HG03521 (cell line): ENCODE data around the gene ABTB1.
"Not testable (repeated sequence)": the region's sequence is repeated elsewhere in the genome, so short reads cannot be mapped to it uniquely, and the experiment has no call there.

Experiments
- ATAC-seq: cut with Tn5 transposase; IDR thresholded peaks from one replicate; pipeline ENCODE4 v1.9.1; 2021; ENCODE audit warnings: mild to moderate bottlenecking, moderate library complexity; ENCODE audit not compliant: unreplicated experiment

Gene ABTB1

DNA sequence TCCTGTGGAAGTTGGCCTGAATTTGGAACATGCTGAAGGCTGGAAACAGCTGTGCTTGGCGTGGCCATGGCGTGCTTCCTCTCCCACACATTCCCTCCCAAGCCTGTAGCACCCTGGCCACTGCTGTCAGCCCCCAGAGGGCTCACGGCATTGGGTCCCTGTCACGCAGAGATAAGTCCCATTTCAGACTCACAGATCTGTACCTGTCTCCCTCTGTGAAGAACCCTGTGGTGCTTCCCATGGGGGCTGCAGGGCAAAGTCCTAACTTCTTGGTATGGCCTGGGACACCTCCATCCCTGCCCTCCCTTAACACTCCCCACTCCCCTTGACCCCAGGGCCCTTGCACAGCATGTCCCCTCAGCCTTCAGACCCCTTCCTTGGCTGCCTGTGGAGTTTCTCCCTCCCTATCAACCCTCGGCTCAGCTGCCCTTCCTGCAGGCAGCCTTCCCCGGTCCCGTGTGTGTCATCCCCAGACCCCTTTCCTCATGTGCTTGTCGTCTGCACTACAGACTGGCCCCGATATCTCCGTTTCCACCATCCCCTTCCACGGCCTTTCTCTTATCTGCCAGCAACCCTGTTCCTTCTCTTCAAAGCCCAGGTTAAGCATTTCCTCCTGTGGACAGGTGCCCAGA lies 28.6 kb downstream of the ABTB1 start:
- ATAC-seq, result no peak

DNA sequence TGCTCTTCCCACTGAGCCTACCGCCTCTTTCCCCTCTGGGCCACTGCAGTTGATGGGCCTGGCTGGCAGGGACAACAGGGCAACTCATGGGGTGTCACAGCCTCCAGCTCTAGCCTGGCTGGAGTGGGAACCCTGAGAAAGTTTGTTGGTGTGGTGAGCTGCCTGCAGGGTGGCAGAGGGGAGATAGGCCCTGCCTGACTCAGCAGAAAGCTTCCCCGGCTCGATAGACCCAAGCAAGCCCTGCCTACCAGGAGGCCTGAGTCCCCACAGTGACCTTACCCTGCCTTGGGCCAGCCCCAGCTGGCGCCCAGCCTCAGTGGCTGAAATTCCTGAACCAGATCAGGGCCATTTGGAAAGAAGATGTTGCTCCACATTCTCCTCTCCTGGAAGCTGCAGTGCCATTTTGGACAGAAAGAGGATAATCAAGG lies 29.4 kb downstream of the ABTB1 start:
- ATAC-seq, result no peak

DNA sequence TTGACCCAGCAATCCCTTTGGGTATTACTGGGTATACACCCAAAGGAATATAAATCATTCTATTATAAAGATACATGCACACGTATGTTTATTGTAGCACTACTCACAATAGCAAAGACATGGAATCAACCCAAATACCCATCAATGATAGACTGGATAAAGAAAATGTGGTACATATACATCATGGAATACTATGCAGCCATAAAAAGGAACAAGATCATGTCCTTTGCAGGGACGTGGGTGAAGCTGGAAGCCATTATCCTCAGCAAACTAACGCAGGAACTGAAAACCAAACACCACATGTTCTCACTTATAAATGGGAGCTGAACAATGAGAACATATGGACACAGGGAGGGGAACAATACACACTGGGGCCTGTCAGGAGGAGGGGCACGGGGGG lies 32.1 kb downstream of the ABTB1 start:
- not testable (repeated sequence) for ATAC-seq

DNA sequence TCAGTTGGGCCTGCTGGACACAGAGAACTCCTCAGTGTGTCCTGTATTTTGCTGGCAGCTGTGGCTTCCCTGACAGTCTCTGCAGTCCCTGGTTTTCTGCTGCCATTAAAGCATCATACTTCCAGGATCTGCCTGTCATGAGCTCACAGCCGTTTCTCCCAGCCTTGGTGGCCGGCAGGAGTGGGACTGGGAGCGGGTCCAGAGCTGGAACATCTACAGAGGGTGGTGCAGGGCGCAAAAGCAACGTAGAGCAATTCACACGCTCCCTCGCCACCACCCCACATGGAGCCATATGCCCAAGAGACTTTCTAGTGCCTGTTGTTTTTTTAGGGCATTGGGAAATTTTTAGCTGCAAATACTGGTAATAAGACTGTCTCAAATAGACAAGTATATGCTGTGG lies 33.6 kb downstream of the ABTB1 start:
- ATAC-seq, result no peak

DNA sequence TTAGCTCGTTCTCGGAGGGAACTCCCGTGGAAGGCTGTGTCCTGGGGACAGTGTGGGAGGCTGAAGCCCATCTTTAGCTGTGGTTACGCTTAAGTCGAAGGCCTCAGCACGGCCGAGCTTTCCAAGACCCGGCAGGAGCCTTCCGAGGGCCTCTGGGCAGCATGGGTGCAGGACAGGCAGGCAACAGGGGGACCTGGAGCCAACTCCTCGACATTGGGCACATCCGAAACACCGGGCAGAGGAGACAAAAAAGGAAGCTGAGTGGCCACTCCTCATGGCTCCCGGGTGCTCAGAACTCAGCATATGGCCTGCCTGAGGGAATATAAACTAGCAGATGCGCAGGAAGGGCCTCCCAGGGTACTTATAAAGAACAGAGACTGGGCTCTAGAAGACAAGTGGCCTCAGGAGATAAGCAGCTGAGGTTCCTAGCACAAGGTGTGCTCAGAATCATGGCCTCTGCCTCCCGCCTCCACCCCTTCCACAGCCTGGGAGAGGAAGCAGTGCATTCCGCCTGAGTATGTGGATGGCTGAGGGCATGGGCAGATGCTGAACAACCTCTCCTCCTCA lies 34.1 kb downstream of the ABTB1 start:
- ATAC-seq, result no peak

DNA sequence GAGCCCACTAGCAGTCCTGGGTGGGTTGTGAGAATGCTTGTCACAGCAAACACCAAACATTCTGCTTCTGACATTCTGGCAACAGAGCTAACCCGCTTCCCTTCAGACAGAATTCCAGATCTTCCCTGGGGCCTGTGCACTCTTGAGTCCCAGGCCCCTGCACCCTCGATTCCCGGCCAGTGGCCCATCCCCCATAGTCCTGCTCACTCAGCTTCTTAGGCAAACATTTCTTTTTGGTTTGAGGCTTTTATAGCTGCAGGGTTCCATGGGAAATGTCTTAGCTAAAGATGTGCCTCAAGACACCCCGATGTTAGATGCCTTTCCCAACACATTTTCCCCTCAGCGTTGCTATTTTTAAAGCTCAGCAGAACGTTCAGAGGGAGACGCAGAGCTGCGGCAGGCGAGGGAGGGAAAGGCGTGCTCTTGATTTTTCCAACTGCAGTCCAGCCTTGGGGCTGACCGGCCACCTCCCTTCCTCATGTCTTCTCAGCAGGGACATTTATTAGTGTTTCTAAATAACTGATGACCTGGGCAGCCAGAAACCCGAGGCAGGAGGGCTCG lies 35.2 kb downstream of the ABTB1 start:
- no peak for ATAC-seq

DNA sequence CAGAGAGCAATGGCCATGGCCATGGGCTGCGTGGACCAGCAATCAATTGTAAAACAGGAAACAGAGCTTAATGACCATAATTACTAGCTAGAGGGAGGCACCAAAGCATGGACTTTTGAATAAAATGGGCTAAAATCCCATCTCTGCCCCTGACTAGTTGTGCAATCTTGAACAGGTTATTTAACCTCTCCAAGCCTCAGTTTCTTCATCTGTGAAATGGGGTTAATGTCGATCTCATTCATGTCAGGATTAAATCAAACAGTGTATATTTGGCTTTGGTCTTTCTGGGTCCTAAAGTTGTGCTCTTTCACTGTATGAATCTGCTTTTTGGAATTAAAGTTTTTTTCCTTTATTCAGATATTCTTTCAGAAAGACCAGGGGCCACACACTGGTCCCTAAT lies 36.1 kb downstream of the ABTB1 start:
- ATAC-seq, result no peak

DNA sequence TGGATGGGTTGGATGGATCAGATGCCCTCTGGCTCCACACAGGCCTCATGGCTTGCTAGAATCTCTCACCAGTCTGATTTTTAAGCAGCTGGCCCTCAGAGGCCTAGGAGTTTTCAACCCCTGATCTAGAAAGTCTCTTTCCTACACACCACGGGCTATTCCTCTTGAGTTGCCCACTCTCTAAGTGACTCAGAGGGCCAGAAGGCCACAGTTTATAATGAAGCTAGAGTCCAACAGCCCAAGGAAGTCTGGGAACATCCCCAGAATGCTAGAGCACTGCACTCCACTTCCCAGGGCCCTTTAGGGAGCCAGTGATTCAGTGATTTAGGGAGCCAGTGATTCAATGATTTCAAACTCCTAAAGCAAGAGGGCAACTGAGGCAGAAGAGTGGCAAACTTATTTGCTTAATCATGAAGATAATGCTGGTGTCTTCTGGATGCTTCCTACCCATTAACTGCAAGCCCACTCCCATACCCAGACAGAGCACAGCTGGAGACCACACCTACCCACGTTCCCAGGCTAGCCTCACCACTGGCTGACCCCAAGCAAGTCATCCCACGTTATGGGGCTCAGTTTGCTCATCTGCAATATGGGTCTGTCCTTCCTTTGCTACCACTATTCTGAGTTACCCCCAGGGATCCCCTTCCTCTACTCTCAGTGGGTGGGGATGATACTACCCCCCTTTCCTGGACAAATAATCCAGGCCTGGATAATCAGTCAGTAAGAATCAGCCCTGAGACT lies 36.7 kb downstream of the ABTB1 start:
- no peak for ATAC-seq

DNA sequence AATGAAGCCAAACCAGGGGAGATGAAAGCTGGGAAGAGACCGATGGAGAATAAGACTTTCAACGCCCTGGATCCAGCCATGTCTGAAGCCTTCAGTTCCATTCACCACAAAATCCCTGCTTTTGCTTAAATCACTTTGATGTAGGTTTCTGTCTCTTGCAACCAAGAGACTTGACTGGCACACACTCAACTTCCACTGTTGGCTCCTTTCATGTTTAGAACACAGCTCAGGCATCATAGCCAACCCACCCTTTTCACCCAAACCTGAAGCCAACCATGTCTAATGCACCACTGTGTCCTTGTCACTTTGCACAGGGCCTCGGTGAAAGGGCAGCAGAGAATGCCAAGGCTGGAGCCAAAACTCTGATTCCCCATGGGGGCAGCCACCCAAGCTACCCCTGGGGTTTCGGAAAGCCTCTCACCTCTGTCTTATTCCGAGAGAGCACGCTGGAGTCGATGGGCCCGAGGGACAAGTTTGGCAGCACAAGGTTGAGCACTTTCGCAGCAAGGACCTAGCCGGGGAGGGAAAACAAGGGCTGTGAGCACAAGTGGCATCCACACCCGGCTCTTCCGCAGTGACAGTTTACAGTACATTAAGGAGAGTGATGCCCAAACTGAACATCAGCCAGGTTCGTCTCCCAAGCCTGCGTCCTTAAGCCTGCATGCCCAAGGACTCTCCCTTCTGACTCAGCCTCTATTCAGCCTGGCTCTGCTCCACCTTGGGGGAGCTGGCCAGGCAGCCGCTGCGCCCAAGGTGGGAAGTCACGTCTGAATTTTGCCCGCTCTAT lies 37.6 kb downstream of the ABTB1 start:
- ATAC-seq, result no peak

DNA sequence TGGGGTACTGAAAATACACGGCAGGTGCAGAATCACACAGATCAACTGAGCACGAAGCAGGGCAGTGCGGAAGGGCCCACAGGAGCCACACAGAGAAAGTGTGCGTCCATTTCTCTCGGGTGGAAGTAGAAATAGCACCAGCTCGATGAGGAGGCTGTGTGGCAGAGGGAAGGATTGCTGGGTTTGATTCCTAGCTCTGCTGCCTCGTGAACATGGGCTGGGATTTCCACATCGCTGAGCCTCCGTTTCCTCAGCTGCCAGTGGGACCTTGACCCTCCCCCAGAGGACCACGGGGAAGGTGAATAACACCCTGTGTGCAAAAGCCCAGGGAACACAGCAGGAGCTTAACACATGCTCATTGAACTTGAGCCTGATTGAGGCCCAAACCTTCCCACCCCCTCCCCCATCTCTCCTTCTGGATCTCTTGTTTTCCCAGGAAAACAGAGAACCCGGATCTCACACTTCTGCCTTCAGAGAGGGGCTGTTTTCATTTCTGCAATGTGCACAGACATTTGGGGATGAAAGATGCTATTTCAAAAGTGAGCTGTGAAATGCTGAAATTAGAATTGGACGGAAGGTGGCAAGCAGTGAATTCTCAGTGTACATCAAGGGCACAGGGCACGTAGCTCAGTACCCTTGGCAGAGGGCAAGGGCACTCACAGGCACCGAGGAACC lies 38.4 kb downstream of the ABTB1 start:
- no peak for ATAC-seq

DNA sequence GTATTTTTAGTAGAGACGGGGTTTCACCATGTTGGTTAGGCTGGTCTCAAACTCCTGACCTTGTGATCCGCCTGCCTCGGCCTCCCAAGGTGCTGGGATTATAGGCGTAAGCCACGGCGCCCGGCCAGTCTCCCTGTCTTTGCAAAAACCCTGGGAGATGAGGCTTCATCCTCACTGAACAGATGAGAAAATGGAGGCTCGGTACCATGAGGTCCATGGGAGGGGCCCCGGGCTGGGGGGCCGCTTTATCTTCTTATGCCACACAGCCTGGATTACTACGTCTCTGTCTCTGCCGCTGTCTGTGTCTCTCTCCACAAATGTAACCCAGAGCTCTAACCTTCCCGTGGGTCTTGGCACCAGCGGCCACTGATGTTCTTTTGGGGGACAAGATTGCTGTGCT lies 39.1 kb downstream of the ABTB1 start:
- ATAC-seq, result no peak

DNA sequence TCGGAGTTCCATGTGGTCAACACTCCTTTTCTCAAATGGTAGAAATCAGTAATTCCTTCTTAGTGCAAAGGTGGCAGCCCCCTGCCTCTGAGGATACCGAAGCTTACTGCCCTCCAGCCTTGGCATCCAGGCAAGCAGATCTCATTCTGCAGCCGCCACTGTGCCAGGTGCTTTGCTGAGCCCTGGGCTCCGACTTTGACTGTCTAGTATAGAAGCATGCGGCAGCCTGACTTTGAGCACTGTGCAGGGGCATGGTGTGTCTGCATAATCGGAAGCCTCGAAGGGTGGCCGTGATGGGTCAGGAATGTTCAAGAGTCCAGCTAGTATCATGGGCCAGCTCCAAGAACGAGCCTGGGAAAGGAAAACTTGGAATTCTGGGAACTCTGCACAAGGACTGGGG lies 39.7 kb downstream of the ABTB1 start:
- ATAC-seq, result no peak

DNA sequence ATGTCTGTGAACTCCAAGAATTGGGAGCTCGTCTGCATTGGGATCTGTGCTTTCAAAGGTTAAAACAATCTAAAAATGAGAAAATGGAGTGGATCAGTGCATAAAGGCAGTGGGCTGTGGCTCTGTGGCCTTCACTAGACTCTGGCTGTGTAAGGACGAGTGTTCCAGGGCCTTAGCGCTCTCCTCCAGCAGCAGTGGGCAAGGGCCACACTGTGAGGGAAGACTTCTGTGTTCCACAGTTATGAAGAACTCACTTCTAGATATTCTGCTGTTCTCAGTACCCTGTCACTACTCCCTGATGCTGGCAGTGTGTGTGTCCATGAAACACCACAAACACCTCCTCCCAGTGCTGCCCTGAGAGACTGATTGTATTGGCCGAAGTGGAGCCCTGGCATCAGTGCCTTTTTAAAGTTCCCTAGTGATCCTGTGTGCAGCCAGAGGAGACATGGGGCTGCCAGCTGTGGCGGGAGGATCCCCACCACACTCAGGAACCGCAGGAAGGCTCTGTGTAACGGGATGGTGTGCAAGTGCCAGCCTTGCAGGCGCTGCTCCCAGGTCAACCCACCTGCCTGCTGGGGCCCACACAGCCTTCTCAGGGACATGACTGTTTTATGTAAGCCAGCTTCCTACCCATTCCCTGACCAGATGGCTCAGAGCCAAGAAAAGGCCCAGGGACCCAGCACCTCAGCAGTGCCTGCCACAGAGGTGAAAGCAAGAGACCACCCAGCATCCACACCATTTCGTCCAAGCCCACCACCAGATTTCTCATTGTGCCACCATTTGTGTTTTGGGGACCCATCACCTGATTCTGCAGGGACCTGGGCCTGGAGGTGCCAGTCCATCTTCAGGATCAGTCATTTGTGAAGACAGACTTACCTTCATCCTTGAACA lies 40.4 kb downstream of the ABTB1 start:
- ATAC-seq, result no peak

DNA sequence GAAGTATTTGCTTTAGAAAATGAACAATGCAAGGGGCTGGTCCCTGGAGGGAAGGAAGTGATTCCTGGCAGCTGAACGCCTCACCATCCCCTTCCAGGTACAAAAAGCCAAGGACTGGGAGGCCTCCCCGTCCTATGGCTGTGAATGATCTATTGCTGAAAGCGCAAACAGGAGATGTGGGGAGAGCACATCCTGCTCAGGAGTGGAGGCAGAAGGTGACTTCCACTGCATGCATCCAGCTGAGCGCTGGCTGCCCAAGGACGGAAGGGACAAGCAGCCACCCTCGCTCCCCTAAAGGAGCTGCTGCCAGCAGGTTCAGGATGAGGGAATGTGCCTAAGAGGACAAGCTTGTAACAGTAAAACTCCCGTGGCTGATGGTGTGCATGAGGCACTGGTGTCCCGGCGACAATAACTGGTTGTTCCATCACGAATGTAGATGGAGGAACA lies 41.4 kb downstream of the ABTB1 start:
- no peak for ATAC-seq

DNA sequence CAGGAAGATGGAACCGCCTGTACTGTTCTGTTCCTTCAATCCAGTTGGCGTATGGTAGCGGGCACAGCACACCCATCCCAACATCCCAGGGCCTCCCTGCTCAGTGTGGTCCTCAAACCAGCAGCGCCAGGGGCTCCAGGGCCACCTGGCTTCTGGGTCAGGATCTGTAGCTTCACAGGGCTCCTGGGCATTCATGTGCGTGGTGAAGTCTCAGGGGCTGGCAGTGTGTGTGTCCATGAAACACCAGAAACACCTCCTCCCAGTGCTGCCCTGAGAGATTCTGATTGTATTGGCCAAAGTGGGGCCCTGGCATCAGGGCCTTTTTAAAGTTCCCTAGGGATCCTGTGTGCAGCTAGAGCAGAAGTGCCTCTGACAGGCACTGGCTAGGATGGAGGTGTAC lies 42.1 kb downstream of the ABTB1 start:
- no peak for ATAC-seq

DNA sequence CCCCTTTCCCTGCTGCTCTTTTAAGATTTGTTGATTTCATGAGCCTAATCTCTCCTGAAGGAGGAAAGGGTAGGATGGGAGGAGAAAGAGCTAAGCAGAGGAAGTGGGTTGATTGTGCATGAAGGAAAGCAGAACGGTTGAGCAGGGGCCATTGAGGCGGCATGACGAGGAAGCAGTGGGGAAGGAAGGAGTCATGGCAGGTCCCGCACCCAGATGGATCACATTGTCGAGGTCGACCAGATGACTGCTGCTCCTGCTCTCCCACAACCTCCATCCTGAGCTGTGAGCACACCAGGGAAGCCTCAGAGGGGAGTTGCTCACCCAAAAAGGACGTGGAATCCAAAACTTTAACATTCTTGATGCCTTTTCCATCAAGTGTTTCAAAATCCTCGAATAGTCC lies 42.8 kb downstream of the ABTB1 start:
- ATAC-seq, result no peak

DNA sequence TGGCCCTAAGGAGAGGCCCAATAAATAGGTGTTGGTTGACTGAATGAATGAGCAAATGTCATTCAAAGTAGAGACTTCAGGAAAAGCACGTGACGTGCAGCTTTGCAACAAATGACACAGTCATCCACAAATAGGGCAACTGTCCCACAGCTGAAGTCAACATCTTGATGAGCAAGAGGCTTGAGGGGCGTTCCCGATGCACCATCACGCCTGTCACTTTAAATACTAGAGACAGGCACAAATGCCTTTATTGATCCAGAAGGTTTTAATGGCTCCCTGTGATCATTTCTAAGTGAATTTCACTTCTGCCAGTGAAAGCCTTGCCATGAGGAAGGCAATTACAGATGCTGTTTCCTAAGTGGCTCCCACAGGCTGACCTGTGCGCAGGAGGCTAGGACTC lies 43.6 kb downstream of the ABTB1 start:
- no peak for ATAC-seq

DNA sequence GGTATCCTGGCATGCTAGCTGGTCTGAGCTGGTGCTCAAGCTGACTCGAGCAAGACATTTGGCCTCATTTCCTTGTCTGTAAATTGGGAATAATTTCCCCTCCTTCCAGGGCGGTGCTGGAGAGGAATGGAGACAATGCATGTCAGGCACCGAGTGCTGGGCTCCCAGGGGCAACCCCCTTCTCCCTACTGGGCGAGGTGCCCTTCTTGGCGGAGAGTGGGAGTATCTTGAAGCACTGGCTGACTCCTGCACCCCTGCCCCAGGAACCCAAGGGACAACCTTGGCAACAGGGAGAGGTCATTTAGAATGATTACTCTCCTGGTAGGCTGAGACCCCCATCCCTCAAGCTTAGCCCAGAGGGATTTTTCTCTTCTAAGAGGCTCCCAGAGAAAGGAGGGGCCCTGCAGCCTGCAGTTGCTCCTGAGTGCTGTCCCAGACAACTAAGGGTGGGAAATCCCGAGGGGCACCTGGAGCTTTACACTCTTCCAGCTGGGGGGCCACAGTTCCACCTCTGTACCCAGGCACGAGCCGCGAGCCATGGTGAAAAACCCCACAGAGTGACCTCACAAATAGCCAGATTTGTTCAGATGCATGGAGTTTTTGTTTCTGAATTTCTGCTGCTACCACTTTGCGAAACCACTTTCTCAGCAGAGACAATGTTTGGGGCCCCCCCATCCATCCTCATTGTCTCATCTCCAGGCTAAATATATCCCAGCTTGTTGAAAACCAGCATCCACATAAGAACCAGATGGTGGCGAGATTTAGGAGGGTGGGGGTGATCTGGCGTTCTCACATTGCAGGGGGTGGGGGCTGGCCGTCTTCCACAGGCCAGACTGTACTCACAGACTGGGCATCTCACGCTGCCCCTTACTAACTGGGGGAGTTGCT lies 44.8 kb downstream of the ABTB1 start:
- ATAC-seq, result no peak
